Raji (cell line): ENCODE measurements around the gene CST9.

Experiments used
- POLR2A ChIP-seq: IDR thresholded peaks from 2 replicates; pipeline ENCODE4 v1.6.1; 2011; ENCODE audit warnings: low read depth, low read length, control low read depth; ENCODE audit not compliant: insufficient read depth

CST9 gene, protein sequence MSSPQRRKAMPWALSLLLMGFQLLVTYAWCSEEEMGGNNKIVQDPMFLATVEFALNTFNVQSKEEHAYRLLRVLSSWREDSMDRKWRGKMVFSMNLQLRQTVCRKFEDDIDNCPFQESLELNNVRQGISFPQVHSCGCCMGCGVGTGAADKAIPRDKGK

DNA sequence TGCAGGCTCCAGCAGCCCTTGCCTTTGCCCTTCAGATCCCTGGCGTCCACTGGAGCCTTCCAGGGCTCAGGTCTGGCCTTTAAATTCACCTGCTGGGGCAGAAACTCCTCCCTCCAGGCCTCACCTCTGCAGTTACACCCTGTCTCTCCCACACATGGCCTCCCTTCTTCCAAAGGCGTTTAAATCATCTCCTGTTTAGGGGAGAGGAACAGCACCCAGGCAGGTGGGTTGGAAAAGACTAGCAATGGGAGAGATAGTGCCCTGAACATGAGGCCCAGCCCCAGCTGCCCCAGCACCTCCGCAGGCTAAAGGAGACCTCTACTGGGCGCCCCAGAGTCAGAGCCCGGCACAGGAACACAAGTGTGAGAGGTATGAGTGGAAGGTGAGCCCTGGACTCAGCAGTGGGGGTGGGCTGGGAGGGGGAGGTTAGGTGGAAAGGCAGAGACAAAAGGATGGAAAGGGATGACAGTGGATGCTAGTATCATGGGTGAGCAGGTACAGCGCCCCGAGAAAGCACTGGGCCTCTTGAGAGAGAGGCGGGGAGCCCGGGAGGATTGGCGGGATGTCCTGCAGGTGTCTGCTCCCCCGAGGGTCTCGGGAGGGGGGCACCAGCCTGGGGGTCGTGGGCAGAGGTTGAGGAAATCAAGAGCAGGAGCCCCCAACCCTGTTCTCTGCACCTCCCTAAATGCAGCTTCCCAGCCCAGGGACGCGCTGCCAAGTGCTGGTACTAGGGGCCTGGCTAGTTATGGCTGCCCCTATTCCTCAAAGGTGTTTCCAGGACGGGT lies at the start of gene CST9:
Gene CST9 (minus strand): TSS at position 51 of the 785 bp plus-strand sequence. CDS start 53 bp downstream, outside the sequence.
- no peak for TF ChIP-seq POLR2A

DNA sequence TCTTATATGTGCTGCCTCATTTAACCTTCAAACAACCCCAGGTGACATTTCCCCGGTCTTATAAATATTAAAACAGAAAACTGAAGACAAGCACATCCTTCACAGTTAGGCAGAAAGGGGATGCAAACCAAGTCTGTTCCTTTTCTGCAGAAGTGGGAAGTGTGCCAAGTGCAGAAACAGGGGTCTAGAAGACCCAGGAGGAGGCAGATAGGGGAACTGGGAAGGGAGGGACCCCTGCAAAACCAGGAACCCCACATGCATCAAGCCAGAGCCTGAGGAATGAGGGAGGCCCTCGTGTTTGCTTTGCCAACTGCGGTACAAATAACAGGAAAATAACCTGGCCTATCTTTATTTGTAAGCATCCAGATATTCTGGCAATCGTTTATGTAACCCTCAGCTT lies 49.0 kb upstream of the CST9 start:
- no peak for TF ChIP-seq POLR2A

DNA sequence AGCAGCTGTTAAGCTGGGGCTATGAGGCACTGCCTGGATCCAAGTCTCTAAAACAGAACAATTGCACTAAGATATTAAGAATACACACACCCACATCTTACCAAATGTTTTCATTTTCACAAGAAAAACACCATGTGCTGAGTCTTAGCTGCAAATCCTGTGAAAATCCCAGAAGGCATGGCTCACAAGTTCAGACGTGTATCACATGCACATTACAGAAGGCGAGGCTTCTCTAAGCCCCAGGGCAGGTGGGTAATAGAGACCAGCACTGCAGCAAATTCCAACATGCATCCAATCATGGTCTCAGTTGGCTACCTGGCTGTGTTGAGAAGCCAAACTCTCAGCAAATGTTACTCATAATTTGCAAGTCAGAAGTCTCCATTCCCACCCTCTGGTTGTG lies 48.3 kb upstream of the CST9 start:
- no peak for TF ChIP-seq POLR2A

DNA sequence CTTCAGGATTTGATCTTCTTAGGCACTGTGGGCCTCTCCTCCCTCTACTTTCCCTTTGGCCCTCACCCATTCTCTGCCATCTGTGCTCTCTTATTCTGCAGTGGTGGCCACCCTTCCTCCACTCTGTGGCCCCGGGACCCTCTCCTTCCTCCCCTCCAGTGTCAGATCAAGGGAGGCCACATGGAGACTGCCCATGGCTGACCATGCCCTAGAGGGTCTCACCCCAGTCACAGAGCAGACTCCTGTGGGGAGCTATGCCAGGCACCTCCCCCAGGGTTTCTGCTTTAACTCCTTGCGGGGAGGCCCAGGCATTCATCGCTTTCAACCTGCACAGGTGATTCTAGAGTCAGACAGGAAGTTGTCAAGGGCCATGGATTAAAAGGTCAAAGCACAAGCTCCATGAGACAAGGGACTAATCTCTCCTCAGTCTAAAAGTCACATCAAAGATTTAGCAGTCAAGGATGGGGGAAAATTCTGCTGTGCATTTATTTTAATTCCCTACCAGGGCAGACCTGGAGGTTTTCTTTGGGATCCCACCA lies 47.8 kb upstream of the CST9 start:
- TF ChIP-seq POLR2A, result no peak

DNA sequence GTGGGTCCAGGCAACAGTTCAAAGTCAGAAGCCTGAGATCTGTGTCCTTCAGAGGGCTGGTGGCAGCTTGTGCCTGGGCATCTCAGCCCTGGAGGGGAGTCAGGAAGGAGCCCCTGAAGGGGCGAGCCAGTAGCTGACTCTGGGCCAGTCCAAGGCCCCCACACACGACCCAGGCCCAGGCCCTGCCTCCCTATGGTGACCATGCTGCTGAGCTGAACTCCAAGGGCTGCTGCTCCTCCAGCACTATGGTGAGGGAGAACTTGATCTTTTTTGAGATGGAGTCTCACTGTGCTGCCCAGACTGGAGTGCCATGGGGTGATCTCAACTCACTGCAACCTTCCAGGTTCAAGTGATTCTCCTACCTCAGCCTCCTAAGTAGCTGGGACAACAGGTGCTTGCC lies 47.2 kb upstream of the CST9 start:
- TF ChIP-seq POLR2A, result no peak

DNA sequence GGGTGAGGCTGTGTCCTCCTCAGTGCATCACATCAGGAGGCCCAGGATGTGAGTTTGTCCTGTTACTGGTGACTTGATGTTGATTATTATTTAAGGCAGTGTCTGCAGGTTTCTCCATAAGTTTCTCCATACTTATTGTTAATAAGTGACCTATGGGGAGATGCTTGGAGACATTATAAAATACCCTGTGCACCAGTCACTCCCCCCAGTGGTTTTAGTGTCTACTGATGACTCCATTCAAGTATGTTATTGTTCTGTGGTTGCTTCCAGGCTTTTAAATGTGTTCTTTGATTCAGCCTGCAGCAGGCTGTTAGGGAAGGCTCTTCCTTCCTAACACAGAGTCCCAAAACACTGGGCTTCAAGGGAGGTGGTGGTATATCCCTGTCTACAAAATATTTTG lies 46.7 kb upstream of the CST9 start:
- no peak for TF ChIP-seq POLR2A

DNA sequence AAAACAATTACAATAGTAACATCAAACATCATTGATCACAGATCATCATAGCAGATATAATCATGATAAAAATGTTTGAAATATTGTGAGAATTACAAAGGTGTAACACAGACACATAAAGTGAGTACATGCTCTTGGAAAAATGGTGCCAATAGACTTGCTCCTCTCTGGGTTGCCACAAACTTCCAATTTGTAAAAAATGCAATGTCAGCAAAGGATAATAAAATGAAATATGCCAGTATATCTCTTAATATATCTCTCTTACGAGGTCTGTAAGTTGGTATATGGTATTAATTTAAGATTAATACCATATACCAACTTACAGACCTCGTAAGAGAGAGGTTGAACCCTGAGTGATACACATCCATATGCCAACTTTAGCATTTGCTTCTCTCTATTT lies 45.4 kb upstream of the CST9 start:
- TF ChIP-seq POLR2A, result no peak

DNA sequence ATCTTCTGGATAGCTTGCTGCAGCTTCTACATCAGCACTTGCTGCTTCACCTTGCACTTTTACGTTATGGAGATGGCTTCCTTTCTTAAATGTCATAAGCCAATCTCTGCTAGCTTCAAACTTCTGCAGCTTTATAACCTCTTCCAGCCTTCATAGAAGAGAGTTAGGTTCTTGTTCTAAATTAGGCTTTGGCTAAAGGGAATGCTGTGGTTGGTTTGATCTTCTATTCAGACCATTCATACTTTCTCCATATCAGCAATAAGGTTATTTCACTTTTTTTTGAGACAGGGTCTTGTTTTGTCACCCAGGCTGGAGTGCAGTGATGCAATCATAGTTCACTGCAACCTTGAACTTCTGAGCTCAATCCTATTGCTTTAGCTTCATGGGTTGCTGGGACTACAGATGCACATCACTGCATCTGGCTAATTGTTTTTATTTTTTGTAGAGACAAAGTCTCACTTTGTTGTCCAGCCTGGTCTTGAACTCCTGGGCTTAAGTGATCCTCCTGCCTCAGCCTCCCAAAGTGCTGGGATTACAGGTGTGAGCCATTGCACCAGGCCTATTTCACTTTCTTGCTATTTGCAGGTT lies 44.2 kb upstream of the CST9 start:
- TF ChIP-seq POLR2A, result no peak

DNA sequence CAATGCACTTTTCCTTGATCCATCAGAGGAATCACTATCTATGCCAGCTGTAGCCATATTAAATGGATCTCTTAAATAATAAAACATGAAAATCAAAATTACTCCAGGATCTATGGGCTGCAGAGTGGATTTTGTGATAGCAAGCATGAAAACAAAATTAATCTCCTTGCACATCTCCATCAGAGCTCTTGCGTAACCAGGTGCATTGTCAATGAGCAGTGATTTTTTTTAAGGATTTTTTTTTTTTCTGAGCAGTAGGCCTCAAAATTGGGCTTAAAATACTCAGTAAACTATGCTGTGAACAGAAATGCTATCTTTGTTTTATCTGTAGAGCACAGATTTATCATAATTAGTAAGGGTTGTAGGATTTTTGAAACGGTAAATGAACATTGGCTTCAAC lies 43.5 kb upstream of the CST9 start:
- no peak for TF ChIP-seq POLR2A

DNA sequence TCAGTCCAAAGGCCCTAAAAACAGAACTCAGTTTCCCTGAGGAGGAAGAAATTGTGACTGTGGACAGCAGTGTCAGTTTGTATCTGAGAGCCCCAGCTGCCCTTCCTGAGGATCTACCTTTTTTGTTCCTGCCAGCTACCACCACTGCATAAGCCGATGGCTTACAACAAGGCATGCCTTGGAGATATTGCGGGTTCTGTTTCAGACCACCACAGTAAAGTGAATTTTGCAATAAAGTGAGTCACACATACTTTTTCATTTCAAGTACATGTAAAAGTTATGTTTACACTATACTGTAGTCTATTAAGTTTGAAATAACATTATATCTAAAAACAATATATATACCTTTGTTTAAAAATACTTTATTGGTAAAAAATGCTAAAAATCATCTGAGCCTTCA lies 41.6 kb upstream of the CST9 start:
- no peak for TF ChIP-seq POLR2A

DNA sequence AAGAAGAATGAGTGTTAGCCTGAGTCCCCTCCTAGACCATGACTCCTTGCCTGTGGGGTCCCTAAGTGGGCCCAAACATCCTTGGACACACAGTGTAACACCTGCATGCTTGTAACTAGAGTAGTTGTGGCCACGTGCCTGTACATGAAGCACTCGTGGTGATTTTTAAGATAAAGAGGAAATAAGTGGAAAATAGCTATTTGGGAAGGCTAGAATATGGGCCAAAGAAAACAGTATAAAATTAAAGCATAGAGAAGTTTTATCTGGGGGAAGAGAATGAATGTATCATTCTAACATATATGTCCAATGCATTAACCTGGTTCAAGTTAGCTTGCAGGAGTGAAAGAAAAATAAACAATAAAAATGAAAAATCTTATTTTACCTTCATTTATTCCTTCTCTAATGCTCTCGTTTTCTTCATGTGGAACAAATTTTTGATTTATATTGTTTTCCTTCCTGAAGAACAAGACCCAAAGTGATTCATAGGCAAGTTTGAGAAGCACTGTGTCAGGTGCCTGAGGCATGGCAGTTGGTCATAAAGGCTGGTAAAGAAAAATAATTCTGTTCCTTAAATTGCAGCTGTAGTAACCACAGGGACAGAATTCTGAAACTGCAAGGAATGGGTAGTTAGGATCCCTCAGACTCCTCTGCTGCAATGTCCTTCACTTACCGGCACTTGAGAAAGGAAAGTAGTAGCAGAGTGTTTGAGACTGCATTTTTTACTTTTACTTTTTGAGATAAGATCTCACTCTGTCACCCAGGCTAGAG lies 40.6 kb upstream of the CST9 start:
- no peak for TF ChIP-seq POLR2A

DNA sequence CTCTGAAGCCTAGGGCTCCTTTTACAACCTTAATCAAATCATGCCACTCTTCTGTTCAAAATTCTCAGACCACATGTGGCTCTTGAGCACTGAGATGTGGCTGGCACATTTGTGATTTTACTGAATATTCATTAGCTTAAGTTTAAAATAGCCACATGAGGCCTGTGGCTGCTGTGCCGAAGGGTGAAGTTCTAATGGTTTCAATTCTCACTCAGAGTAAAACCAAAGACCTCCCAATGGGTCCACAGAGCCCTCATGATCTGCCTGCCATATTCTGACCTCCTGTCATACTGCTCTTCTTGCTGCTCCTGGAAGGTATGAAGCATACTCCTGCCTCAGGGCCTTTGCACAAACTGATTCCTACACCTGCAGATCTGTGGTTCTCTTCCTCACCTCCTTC lies 39.9 kb upstream of the CST9 start:
- no peak for TF ChIP-seq POLR2A

DNA sequence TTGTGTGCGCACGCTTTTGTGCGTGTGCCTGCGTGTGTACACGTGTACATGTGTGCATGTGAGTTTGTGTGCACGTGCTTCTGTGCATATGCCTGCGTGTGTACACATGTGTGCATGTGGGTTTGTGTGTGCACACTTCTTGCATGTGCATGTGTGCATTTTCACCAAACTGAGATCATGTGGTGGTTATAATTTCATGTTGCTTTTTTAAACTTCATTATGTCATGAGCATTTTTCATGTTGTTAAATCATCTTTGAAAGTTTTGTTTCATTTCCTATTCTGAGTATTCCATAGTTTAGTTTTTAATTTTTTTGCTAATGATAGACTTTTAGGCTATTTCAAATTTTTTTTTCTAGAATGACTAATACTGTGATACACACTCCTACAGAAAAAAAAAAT lies 38.4 kb upstream of the CST9 start:
- no peak for TF ChIP-seq POLR2A

DNA sequence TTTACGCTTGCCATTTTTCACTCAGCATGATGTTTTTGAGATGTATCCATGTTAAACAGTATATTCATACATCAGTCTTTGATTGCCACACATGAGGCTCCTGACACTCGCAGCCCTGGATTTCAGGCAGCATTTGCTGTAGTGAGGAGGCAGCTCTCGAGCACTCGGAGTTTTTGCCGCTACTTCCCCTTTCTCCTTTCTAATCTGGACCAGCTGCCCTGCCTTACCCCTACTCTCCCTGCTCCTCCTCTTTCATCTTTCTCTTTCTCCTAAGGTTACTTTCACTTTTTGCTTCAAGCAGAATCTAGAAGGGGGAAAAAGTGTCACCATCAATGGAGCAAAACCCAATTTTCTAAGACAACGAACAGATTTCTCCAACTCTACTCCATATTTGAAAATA lies 37.9 kb upstream of the CST9 start:
- TF ChIP-seq POLR2A, result no peak

DNA sequence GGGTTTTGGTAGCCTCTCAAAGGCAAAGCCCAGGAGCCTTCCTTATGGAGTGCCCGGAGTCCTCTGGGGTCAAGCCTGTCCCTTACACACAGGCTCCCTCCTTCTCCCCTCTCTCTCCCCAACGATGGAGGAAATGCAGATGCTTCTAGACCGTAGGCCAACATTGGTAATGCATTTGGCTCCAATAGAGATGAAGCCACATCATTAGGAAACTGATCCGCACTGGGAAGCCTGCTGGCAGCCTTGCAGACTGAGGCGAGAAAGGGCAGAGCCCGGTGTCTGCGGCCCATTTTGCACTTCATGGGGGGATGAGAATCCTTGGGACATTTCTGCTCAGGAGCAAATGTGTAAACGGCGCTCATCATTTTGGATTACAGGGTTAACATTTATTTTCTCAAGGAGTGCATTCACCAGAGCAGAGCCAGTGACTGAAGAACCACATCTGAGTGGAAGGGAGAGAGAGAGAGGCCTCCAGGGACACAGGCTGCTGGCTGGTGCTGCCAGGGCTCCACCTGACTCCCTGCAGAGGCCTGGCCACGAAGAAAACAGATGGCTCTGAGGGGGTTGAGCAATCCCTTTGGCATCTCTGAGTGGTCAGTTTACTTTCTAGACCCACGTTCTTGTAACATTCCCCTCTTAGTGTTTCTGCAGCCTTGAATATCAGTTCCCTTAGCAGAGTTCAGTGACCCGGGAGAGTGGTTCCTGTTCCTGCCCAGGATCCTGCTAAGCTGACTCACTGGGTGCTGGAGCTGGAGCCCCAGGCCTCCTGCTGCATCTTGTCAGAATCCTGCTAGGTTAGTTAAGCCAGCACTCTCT lies 36.4 kb upstream of the CST9 start:
- TF ChIP-seq POLR2A, result no peak
